Measurements from ENCODE around the gene MYO16. TPM values are rescaled to one million over a fixed set of nuclear protein-coding genes. Genes with fewer than 3 reads are reported as not detected.

The MYO16 gene
- total and polyA plus RNA-seq, 2 donors (not counting 1 experiment from before 2014, with no cell fraction given), result under 0.01 to 0.01 TPM

GRCh38 chr13:109227344-109227940, 598.0 kb downstream of the MYO16 start:
- Histone ChIP-seq H3K27me3 (ENCODE audit: control insufficient read depth, insufficient read depth, low read length) (no peaks in the 10 kb centered on the region), H3K27ac (ENCODE audit: insufficient read depth, low read length) (no peak overlapping the region), H2AFZ (ENCODE audit: low read length) (no peak overlapping the region), H3K36me3 (ENCODE audit: control insufficient read depth, insufficient read depth, low read length) (no peaks in the 10 kb centered on the region), H4K20me1 (ENCODE audit: control insufficient read depth, extremely low read depth, insufficient read depth, low read length) (no peaks in the 10 kb centered on the region), H3K4me2 (ENCODE audit: extremely low read depth, insufficient read depth, low read length) (no peak overlapping the region), H3K4me3 (replicated peaks in 1 of 4; ENCODE audit: control extremely low read depth in 1 of 4, insufficient read depth in 1 of 4, low read depth in 3 of 4, low read length in 4 of 4) (no peak overlapping the region), H3K9me3 (ENCODE audit: control insufficient read depth, insufficient read depth, low read depth, low read length) (no peaks in the 10 kb centered on the region), H3K9ac (ENCODE audit: insufficient read depth, low read length) (no peak overlapping the region), H3K79me2 (ENCODE audit: control insufficient read depth, insufficient read depth, low read length) (no peaks in the 10 kb centered on the region), H3K4me1 (ENCODE audit: control insufficient read depth, extremely low read depth, insufficient read depth, low read length) (no peaks in the 10 kb centered on the region)
- no peak for DNase-seq (ENCODE audit: low read depth in 2 of 2)
- no peak for TF ChIP-seq EZH2 (IDR thresholded peaks at IDR 0.05; ENCODE audit: low read length, missing control alignments)
- TF ChIP-seq CTCF (conservative IDR thresholded peaks at IDR 0.05 in 1 of 2, IDR thresholded peaks at IDR 0.05 in 1 of 2; ENCODE audit: low read depth in 1 of 2, low read length in 2 of 2), result no peak

- Histone ChIP-seq H4K20me1 (ENCODE audit: control insufficient read depth, extremely low read depth, insufficient read depth, low read length) (no peaks in the 10 kb centered on the region), H3K4me1 (ENCODE audit: control insufficient read depth, extremely low read depth, insufficient read depth, low read length) (no peaks in the 10 kb centered on the region), H3K79me2 (ENCODE audit: control insufficient read depth, insufficient read depth, low read length) (no peaks in the 10 kb centered on the region), H3K9ac (ENCODE audit: insufficient read depth, low read length) (no peak overlapping the region), H3K4me2 (ENCODE audit: extremely low read depth, insufficient read depth, low read length) (no peak overlapping the region), H2AFZ (ENCODE audit: low read length) (no peak overlapping the region), H3K27ac (ENCODE audit: insufficient read depth, low read length) (no peak overlapping the region), H3K9me3 (ENCODE audit: control insufficient read depth, insufficient read depth, low read depth, low read length) (no peaks in the 10 kb centered on the region), H3K27me3 (ENCODE audit: control insufficient read depth, insufficient read depth, low read length) (no peaks in the 10 kb centered on the region), H3K4me3 (replicated peaks in 1 of 4; ENCODE audit: control extremely low read depth in 1 of 4, insufficient read depth in 1 of 4, low read depth in 3 of 4, low read length in 4 of 4) (no peak overlapping the region), H3K36me3 (ENCODE audit: control insufficient read depth, insufficient read depth, low read length) (no peaks in the 10 kb centered on the region)
- DNase-seq (ENCODE audit: low read depth in 2 of 2), result no peak
- TF ChIP-seq EZH2 (IDR thresholded peaks at IDR 0.05; ENCODE audit: low read length, missing control alignments) (no peak), CTCF (conservative IDR thresholded peaks at IDR 0.05 in 1 of 2, IDR thresholded peaks at IDR 0.05 in 1 of 2; ENCODE audit: low read depth in 1 of 2, low read length in 2 of 2) (no peak)
These were observed 598.8 kb downstream of the MYO16 start for GRCh38 chr13:109228211-109228610.

GRCh38 chr13:109231888-109232287, 602.5 kb downstream of the MYO16 start:
- H3K9ac ChIP-seq (ENCODE audit: insufficient read depth, low read length), result no peak overlapping the region
- TF ChIP-seq EZH2 (IDR thresholded peaks at IDR 0.05; ENCODE audit: low read length, missing control alignments), result no peak
- TF ChIP-seq CTCF (conservative IDR thresholded peaks at IDR 0.05 in 1 of 2, IDR thresholded peaks at IDR 0.05 in 1 of 2; ENCODE audit: low read depth in 1 of 2, low read length in 2 of 2), result no peak

More at GRCh38 chr13:109231888-109232287, 602.5 kb downstream of the MYO16 start:
- Histone ChIP-seq H3K27ac (ENCODE audit: insufficient read depth, low read length) (no peak overlapping the region), H3K36me3 (ENCODE audit: control insufficient read depth, insufficient read depth, low read length) (no peaks in the 10 kb centered on the region), H3K27me3 (ENCODE audit: control insufficient read depth, insufficient read depth, low read length) (no peaks in the 10 kb centered on the region), H3K79me2 (ENCODE audit: control insufficient read depth, insufficient read depth, low read length) (no peaks in the 10 kb centered on the region), H2AFZ (ENCODE audit: low read length) (no peak overlapping the region), H3K4me1 (ENCODE audit: control insufficient read depth, extremely low read depth, insufficient read depth, low read length) (no peaks in the 10 kb centered on the region), H3K9me3 (ENCODE audit: control insufficient read depth, insufficient read depth, low read depth, low read length) (no peaks in the 10 kb centered on the region), H3K4me3 (replicated peaks in 1 of 4; ENCODE audit: control extremely low read depth in 1 of 4, insufficient read depth in 1 of 4, low read depth in 3 of 4, low read length in 4 of 4) (no peak overlapping the region), H3K4me2 (ENCODE audit: extremely low read depth, insufficient read depth, low read length) (no peak overlapping the region), H4K20me1 (ENCODE audit: control insufficient read depth, extremely low read depth, insufficient read depth, low read length) (no peaks in the 10 kb centered on the region)
- DNase-seq (ENCODE audit: low read depth in 2 of 2), result peak in 1 of 2 donors; percentile 24
